Fibroblast of lung (primary cell): Measurements from ENCODE around the gene ZNF79.
A peak's percentile ranks its signal among the peaks of the same experiment; 100 is the strongest.

Experiments used
- CTCF ChIP-seq, 2 donors: IDR thresholded peaks in 1 of 2; conservative IDR thresholded peaks in 1 of 2; 1 replicate in 1 of 2; 2 replicates in 1 of 2; pipeline ENCODE4 v1.5.1; 2011 to 2012; ENCODE audit warnings: low read length in 2 of 2, control low read depth in 1 of 2, inconsistent platforms in 1 of 2, low read depth in 1 of 2, mild to moderate bottlenecking in 1 of 2
- EZH2 ChIP-seq: IDR thresholded peaks from 2 replicates; pipeline ENCODE4 v1.5.1; 2012; ENCODE audit warnings: low read length, control low read depth, mild to moderate bottlenecking; ENCODE audit errors: missing control alignments

GRCh38 chr9:127418037-127418471, 6.1 kb upstream of the ZNF79 start:
- peak in 1 of 2 donors; percentile 17 for TF ChIP-seq CTCF (conservative IDR thresholded peaks at IDR 0.05 in 1 of 2, IDR thresholded peaks at IDR 0.05 in 1 of 2; ENCODE audit: low read depth in 1 of 2, low read length in 2 of 2)
- no peak for TF ChIP-seq EZH2
